Non-pigmented ciliary epithelial cell (primary cell): ENCODE data around the gene ATRIP.
A peak's percentile ranks its signal among the peaks of the same experiment; 100 is the strongest.
"Not testable (repeated sequence)": the region's sequence is repeated elsewhere in the genome, so short reads cannot be mapped to it uniquely, and the experiment has no call there.

ENCODE experiments used
- DNase-seq: peaks from one replicate; pipeline ENCODE4 v3.0.0-alpha.2; 2010; ENCODE audit warnings: low read depth

ATRIP gene

DNA sequence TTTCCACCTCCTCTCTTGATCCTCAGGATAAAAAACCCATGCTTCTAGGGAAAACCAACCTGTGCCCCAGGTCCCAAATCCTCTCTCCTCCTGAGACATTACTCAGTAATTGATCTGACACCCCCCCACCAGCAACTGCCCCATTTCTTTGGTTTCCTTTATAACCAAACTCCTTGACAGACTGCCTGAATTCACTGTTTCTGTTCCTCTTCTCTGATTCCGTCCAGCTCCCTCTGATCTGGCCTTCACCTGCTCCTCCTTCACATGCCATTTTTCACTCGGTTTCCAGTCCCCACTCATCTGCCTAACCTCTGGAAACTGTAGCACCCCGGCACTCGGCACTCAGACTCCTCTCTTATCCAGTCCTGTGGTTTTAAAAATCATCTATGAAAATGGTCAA is 8.7 kb upstream of the ATRIP start:
- no peak for DNase-seq

DNA sequence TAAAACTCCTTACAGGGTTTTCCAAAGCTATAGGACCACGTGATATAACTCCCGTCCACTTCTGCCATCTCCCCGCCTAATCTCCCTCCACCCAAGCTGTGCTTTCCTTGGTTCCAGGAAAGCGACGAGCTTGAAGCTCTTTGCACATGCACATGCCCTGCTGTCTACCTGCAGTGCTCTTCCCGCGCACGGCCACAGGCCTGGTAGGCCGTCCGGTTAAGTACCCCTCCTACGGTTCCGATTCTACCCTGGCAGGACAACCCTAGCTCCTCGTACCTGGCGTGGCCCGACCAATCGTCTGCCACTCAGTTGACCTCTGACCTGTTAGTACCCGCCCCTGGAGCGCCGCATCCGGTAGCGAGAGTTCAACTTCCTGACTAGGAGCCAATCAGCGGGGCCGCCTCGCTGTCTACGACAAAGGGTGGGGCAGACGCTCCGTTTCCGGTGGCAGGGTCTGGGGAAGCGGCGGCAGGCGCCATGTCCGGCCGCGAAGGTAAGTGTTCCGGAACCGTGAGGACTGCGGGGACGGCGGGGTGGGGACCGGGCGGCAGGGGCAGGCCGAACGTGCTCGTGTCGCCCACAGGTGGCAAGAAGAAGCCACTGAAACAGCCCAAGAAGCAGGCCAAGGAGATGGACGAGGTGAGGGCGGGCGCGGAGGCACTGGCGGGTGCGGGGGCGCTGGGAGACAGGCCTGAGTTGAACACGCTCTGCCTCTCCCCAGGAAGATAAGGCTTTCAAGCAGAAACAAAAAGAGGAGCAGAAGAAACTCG is 6.5 kb upstream of the ATRIP start, which contains the start of the genes CCDC51 and TMA7:
Gene CCDC51, minus strand, starts transcription at position 300 of the 770 bp plus-strand sequence. CDS start 4,991 bp downstream, outside the sequence.
Gene TMA7, plus strand, starts transcription at position 438 of the 770 bp plus-strand sequence. Its CDS starts 40 bp downstream, at position 478.
- peak; percentile 82 for DNase-seq

DNA sequence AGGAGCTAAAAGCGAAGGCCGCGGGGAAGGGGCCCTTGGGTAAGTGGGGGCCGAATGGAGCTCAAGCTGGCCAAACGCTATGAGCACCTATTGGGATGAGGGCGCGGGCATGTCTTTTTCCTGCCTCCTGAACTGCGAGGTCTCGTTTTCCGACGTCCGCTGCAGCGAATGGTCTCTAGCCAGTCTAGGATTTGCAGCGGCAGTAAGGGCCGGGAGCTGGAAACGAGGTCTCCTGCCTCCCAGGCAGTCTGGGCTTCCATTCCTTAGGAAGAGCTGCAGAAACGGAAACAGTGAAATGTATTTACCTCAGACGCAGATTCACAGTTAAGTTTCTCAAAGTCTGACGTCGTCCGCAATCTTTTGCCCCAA is 6.0 kb upstream of the ATRIP start:
- no peak for DNase-seq

DNA sequence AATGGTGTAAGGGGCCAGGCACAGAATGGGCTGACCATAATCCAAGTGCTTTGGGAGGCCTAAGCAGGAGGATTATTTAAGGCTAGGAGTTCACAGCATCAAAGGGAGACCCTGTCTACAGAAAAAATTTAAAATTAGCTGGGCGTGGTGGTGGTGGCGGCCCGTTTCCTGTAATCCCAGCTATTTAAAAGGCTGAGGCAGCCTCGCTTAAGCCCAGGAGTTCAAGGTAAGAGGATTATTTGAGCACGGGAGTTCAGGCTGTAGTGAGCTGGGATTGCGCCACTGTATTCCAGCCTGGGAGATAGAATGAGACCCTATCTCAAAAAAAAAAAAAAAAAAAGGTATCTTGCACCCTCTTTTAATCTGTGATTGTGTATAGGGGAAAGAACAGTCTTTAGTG is 4.6 kb upstream of the ATRIP start:
- DNase-seq, result no peak

DNA sequence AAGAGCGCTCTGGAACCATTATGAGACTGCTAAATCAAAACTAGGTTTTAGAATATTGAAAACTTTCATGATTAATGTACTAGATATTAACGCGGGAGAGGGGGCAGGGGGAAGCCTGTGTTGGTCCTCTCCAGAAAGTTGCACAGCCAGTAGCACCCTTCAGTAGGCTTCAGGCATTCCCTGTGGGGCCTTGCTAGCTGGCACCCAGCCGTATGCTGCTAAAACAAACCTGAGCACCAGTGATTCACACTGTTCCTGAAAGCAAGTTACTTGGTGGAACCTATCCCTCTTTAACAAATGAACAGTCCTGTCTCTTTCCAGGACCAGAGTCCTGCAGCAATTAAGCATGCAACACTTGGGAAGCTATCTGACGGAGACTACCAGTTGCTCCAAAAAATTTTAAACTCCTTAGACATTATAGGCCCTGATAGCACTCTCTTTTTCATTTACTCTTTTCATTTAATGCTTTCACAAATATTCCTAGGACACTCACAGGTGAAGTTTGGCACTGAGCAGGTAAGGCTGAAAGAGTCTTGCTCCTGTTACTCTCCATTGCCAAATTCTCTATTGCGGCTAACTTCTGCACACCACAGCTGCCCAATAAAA is 1.2 kb upstream of the ATRIP start:
- DNase-seq, result no peak

DNA sequence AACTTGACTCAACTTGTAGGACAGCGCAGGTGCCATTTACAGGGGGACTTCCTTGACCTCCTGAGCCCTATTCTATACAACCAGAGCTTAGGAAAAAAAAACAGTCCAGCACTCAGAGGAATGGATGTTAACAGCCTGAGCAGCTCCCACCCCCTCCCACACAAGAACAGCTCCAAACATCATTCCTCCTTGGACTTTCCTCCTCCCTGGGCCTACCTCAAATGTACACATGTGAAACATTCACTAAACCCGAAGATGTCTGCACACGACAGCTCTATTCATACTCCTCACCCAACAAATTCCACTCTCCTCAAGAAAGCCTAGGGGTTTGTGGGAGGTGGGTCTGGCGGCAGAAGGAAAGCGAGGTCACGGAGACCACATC is 503 bp upstream of the ATRIP start:
- DNase-seq, result no peak

DNA sequence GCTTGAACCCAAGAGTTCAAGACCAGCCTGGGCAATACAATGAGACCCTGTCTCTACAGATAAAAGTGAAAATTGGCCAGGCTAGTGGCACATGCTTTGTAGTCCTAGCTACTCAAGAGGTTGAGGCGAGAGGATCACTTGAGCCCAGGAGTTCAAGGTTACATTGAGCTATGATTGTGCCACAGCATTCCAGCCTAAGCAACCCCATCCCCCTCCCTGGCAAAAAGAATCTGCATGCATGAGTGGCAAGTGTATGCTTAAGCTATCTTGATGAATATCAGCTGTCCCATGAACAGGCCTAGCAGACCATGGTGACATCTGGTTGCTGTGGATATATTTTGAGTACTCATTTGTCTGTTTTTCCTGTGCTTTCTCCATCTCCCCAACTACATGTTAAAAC is 4.7 kb downstream of the ATRIP start:
- no peak for DNase-seq

DNA sequence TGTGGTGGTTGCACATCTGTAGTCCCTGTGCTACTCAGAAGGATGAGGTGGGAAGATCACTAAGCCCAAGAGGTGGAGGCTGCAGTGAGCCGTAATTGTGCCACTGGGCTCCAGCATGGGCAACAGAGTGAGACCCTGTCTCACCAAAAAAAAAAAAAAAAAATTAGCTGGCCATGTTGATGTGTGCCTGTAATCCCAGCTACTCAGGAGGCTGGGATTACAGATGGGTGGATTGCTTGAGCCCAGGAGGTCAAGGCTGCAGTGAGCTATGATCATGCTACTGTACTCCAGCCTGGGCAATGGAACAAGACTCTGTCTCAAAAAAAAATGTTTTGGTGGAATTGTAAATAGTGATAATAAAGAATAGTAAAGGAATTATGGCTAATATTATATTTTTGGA is 9.9 kb downstream of the ATRIP start:
- no peak for DNase-seq

DNA sequence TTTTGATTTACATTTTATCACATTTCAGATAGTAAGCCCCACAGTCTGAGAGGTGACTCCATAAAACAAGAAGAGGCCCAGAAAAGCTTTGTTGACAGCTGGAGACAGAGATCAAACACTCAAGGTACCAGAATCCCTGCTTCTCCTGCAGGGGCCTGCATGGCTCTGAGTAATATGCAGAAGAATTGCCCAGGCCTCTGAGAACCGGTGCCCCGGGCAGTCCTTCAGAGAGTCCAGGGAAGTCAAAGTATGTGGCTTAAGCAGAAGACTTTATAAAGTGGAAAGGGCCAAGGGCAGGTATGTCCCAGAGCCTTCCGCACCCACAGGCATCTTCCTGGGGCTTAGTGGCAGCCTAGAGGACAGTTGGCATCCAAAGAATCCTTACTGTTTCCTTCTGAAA is 12.8 kb downstream of the ATRIP start:
- DNase-seq, result no peak

DNA sequence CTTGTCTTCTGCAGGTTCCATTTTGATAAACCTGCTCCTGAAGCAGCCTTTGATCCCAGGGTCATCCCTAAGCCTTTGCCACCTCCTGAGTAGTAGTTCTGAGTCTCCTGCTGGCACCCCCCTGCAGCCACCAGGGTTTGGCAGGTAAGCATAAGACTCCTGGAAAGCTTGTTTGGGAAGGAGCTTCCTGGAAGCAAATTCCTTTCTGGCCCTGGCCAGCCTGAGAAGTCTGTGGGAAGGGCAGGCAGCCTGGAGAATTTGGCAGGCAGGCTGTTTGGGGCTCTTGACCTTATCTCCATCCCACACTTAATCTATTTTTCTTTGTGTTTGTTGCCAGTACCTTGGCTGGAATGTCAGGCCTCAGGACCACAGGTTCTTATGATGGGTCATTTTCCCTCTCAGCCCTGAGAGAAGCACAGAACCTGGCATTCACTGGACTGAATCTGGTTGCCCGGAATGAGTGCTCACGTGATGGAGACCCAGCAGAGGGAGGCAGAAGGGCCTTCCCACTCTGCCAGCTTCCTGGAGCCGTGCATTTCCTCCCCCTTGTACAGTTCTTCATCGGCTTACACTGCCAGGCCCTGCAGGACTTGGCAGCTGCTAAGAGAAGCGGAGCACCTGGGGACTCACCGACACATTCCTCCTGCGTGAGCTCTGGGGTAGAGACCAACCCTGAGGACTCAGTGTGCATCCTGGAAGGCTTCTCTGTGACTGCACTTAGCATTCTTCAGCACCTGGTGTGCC is 13.4 kb downstream of the ATRIP start:
- no peak for DNase-seq

DNA sequence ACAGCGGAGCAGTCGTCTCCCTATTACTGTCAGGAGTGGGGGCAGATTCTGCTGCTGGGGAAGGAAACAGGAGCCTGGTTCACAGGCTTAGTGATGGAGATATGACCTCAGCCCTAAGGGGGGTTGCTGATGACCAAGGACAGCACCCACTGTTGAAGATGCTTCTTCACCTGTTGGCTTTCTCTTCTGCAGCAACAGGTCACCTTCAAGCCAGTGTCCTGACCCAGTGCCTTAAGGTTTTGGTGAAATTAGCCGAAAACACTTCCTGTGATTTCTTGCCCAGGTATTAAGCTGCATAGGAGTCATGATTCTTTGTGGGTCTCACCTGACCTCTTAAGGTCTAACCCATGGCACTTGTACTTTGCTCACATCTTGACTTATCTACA is 14.0 kb downstream of the ATRIP start:
- no peak for DNase-seq

DNA sequence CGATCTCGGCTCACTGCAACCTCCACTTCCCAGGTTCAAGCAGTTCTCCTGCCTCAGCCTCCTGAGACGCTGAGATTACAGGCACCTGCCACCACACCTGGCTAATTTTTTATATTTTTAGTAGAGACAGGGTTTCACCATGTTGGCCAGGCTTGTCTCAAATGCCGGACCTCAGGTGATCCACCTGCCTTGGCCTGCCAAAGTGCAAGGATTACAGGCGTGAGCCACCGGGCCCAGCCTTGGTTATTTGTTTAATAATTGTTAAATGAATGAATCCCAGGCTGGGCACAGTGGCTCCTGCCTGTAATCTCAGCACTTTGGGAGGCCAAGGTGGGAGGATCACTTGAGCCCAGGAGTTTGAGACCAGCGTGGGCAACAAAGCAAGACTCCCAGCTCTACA is 15.2 kb downstream of the ATRIP start:
- not testable (repeated sequence) for DNase-seq

DNA sequence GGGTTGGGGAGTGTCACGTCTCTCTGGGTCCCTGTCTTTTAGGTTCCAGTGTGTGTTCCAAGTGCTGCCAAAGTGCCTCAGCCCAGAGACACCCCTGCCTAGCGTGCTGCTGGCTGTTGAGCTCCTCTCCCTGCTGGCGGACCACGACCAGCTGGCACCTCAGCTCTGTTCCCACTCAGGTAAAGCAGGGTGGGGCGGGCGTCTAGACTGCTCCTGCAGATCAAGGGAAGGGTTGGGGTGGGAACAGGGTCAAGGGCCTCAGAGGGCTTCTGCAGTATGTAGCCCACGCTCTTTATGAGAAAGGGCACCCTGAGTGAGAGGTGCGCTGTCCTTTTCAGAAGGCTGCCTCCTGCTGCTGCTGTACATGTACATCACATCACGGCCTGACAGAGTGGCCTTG is 17.2 kb downstream of the ATRIP start:
- DNase-seq, result no peak

DNA sequence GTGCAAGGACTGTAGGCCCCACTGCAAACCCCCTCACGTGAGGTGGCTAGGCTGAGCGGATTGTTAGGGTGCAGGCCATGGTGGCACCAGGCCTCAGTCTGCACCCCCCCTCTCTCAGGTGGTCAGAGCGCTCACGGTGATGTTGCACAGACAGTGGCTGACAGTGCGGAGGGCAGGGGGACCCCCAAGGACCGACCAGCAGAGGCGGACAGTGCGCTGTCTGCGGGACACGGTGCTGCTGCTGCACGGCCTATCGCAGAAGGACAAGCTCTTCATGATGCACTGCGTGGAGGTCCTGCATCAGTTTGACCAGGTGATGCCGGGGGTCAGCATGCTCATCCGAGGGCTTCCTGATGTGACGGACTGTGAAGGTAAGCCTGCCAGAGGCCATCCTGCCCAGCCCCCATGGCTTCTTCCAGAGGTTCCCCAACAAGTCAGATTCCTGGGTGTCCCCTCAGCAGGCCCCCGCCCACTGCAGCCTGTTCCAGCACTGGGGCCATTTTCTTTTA is 18.2 kb downstream of the ATRIP start:
- DNase-seq, result no peak

DNA sequence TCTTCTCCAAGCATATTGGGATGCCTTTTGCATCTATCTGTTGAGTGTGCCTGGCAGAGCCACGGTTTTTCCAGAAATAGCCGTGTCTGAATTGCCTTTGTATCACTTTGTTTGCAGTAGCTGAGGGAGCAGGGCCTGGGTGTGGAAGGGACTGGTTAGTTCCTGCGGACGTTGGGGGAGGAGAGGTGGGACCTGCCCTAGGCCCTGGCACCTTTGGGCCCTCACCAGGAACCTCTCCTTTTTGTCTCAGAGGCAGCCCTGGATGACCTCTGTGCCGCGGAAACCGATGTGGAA is 18.6 kb downstream of the ATRIP start:
- no peak for DNase-seq

DNA sequence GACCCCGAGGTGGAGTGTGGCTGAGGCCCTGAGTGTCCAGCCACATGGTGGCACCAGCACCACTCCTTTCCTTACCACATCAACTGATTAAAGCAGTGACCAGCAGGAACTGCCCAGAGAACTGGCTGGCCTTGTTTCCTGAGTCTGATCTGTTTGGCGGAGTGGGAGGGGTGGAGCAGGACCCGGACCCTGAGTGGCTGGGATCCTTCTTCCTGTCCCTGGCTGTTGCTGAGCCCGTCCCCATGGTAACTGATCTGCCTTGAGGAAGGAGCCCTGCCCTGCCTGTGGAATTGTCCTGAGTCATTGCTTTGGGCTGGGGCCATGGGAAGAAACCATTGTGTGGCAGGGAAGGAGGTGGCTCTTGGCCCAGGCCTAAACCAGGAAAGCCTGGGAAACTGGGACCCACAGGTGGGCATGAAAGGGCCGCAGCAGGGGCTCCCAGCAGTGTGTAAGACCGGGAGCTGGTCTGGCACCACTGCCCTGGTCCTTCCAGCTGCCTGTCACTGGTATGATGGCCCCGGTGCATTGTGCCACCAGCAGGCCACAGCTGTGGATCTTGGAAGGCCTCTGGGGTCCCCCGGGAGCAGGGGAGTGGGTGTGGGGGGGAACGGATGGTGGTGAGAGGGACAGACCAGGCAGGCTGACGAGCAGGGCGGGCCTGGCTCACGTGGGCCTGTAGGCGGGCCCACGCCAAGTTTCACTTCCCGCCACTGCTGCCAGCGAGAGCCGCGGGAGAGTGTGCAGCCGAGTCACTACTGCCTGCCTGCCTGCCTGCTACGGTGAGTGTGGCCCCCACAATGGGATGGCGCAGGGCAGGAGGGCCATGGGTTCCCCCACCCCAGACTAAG is 19.2 kb downstream of the ATRIP start:
- DNase-seq, result peak; percentile 99

DNA sequence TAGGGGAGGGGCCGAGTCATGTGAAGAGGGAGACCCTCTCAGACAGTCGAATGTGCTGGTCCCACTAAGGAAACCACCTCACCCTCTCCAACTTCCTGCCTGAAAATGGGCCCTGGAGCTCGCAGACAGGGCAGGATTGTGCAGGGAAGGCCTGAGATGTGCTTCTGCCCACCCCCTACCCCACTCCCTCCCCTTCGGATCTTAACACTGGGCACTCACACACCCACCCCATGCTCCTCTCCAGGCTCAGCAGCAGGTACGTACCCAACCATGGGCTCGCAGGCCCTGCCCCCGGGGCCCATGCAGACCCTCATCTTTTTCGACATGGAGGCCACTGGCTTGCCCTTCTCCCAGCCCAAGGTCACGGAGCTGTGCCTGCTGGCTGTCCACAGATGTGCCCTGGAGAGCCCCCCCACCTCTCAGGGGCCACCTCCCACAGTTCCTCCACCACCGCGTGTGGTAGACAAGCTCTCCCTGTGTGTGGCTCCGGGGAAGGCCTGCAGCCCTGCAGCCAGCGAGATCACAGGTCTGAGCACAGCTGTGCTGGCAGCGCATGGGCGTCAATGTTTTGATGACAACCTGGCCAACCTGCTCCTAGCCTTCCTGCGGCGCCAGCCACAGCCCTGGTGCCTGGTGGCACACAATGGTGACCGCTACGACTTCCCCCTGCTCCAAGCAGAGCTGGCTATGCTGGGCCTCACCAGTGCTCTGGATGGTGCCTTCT is 20.0 kb downstream of the ATRIP start:
- DNase-seq, result no peak

DNA sequence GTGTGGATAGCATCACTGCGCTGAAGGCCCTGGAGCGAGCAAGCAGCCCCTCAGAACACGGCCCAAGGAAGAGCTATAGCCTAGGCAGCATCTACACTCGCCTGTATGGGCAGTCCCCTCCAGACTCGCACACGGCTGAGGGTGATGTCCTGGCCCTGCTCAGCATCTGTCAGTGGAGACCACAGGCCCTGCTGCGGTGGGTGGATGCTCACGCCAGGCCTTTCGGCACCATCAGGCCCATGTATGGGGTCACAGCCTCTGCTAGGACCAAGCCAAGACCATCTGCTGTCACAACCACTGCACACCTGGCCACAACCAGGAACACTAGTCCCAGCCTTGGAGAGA is 20.5 kb downstream of the ATRIP start:
- no peak for DNase-seq

DNA sequence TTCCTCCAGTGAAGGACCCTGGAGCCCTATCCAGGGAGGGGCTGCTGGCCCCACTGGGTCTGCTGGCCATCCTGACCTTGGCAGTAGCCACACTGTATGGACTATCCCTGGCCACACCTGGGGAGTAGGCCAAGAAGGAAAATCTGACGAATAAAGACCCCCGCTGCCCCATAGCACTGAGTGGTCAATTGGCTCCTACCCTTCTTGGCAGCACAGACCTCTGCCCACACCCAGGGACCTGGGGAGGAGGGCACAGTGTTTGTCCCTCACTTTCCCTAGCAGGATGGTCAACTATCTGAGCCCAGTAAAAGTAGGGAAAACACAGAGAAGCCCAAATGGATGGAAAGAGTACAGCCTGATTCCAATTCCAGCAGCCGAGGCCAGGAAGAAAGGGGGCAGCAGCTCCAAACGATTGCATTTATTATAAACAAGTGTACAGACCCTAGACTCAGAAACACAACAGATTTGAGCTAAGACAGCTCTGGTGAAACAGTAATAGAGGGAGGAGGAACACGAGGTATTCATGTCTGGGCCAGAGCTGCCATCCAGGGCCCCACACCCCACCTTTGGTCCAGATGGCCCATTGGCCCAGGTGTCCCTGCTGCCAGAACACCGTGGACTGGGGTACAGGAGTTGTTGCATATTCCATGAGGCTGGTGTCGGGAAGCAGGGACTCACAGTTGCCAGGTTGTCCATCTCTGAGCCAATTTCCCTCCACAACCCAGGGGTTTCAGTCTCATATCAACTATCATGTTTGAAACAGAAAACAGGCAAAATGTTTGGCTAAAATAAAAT is 21.1 kb downstream of the ATRIP start:
- DNase-seq, result no peak

DNA sequence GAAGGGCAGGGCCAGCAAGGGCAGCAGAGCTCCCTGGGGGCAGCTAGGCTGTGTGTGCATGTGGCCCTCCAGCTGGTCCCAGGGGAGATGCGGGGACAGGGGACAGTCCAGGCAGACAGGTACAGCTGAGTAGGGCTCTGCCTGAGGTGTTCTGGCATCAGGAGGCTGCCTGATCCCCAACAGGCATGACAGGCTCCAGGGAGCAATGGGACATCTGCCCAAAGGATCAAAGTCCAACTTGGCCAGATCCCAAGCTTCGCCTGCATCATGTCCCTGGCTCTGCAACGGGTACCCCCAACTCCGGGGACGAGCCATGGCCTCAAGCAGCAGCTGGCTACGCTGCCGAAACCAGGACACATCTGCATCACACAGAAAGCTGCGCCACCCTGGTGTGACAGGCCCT is 21.8 kb downstream of the ATRIP start:
- DNase-seq, result no peak
